Adrenal gland (tissue), 12 donors: ENCODE measurements around the gene CACNA1C. TPM values are rescaled to one million over a fixed set of nuclear protein-coding genes. Genes with fewer than 3 reads are reported as not detected.

ENCODE experiments used
- DNase-seq, 7 donors: peaks; one replicate each; pipeline ENCODE4 v3.0.0-alpha.2; 2019 to 2020
- H3K27ac ChIP-seq, 5 donors: fragments of 200-600 bp; sonication (generic) in 4 of 5; 1 replicate in 3 of 5; 2 replicates in 2 of 5; pipeline versions ENCODE4 v1.5.1 to v1.8.0; 2016 to 2020; ENCODE audit warnings: mild to moderate bottlenecking in 1 of 5
- H3K27me3 ChIP-seq: fragments of 200-600 bp; 2 replicates; pipeline ENCODE4 v1.8.0; 2021
- H3K36me3 ChIP-seq, 2 donors: fragments of 200-600 bp; replicated peaks in 1 of 2; 1 replicate in 1 of 2; 2 replicates in 1 of 2; pipeline versions ENCODE4 v1.5.1 to v1.8.0; 2018 to 2022
- H3K4me1 ChIP-seq, 2 donors: fragments of 200-600 bp; replicated peaks in 1 of 2; 1 replicate in 1 of 2; 2 replicates in 1 of 2; pipeline versions ENCODE4 v1.5.1 to v1.8.0; 2018 to 2021
- H3K4me3 ChIP-seq, 4 donors: fragments of 200-600 bp; sonication (generic) in 3 of 4; one replicate each; pipeline ENCODE4 v1.5.1; 2016 to 2018
- H3K9me3 ChIP-seq, 3 donors: fragments of 200-600 bp; sonication (generic) in 1 of 3; replicated peaks in 1 of 3; 1 replicate in 2 of 3; 2 replicates in 1 of 3; pipeline versions ENCODE4 v1.5.1 to v1.8.0; 2016 to 2021
- POLR2A ChIP-seq, 2 donors: fragments of 450-650 bp; IDR thresholded peaks; one replicate each; pipeline ENCODE4 v1.6.1; 2017; ENCODE audit warnings: antibody characterized with exemption in 2 of 2, mild to moderate bottlenecking in 2 of 2, moderate library complexity in 1 of 2
- WGBS, 4 donors: extraction: QIAGEN DNeasy Blood & Tissue Kit in 2 of 4; methylation state at CpG; one replicate each; pipeline versions ENCODE4 v1.1.5 to v1.1.7; 2013 to 2017; 5-methylcytosine and 5-hydroxymethylcytosine counted together
- intact Hi-C, 2 donors: fragments of 100-400 bp; cut with DNase I; formaldehyde crosslinking; loops; one replicate each; pipeline versions ENCODE4 v1.14.1 to v1.15.0; 2022 to 2023
- polyA plus RNA-seq, 3 donors: library from polyadenylated mRNA; stranded (reverse); fragments of 200-250 nt in 2 of 3; fragments of 350-450 nt in 1 of 3; fragmentation: Illumina TruSeq in 1 of 3; extraction: RNeasy Lipid Tissue Mini Kit (QIAGEN cat#74804) in 1 of 3; gene quantifications; one replicate each; pipeline ENCODE4 v1.2.3, GENCODE V29; 2013 to 2014
- total RNA-seq, 9 donors: library from RNA; depleted of rRNA in 4 of 9; stranded (reverse); fragments of >200 nt in 4 of 9; fragments of 120-200 nt in 1 of 9; fragmentation: NEBNext Ultra II Directional in 1 of 9; extraction: Animal tissue kit (Norgen Biotek cat#: 25700) in 1 of 9; gene quantifications; one replicate each; pipeline versions ENCODE4 v1.1.0 to v1.2.4, GENCODE V29; 2013 to 2023
- TF ChIP-seq, protein P1 (sequence below), 6 experiments: fragments of 450-650 bp in 4 of 6; fragments of 200-600 bp in 2 of 6; sonication (generic) in 1 of 6; IDR thresholded peaks; 1 replicate in 5 of 6; 2 replicates in 1 of 6; pipeline versions ENCODE4 v1.5.1 to v1.8.0; 2016 to 2021; ENCODE audit warnings: antibody characterized with exemption in 6 of 6, mild to moderate bottlenecking in 2 of 6, moderate library complexity in 1 of 6
- donor health status: healthy with polysubstance abuse.
- donor health status: Bipolar disorder and iron deficiency.
- donor health status: DM: yes; HTN: yes; CAD: no.
- donor health status: DM: no; HTN: no; CAD: no.
- donor health status: DM: no; HTN: no; CAD: no.
- donor health status: DM: yes; HTN: yes; CAD: no.

The CACNA1C gene
- total and polyA plus RNA-seq, 12 donors = 1.4 to 5.8 (median 3.5) TPM

DNA sequence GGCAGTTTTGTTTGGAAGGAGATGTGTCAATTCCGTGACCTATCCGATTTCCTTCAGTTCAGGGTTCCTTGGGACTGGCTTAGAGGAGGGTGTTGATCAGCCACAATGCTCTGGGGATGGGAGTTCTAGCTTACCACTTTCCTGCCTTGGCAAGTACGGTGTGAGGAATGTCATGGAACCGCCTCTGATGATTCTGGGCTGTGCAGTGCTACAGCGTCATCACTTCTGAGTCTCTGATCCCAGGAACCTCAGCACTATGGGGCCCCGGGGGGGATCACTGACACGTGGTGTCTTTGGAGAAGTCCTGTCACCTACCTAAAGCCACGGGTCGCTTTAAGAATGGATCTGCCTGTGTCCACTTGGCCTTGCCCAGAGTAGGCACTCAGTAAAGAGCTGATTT, 470.5 kb downstream of the CACNA1C start:
- DNase-seq = no peak
- intact Hi-C loops = no loop called here
- Histone ChIP-seq H3K4me3 (no peak overlapping the region), H3K9me3 (no peaks in the 10 kb centered on the region), H3K27ac (no peak overlapping the region), H3K4me1 (no peaks in the 10 kb centered on the region), H3K27me3 (no peaks in the 10 kb centered on the region), H3K36me3 (no peaks in the 10 kb centered on the region)
- TF ChIP-seq POLR2A (IDR thresholded peaks at IDR 0.05) = no peak
- TF ChIP-seq, protein P1, sequence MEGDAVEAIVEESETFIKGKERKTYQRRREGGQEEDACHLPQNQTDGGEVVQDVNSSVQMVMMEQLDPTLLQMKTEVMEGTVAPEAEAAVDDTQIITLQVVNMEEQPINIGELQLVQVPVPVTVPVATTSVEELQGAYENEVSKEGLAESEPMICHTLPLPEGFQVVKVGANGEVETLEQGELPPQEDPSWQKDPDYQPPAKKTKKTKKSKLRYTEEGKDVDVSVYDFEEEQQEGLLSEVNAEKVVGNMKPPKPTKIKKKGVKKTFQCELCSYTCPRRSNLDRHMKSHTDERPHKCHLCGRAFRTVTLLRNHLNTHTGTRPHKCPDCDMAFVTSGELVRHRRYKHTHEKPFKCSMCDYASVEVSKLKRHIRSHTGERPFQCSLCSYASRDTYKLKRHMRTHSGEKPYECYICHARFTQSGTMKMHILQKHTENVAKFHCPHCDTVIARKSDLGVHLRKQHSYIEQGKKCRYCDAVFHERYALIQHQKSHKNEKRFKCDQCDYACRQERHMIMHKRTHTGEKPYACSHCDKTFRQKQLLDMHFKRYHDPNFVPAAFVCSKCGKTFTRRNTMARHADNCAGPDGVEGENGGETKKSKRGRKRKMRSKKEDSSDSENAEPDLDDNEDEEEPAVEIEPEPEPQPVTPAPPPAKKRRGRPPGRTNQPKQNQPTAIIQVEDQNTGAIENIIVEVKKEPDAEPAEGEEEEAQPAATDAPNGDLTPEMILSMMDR (IDR thresholded peaks at IDR 0.05) = no peak
- 82 to 88% (median 87%) methylated on average over 9 of the region's 9 CpGs for WGBS, 4 donors

DNA sequence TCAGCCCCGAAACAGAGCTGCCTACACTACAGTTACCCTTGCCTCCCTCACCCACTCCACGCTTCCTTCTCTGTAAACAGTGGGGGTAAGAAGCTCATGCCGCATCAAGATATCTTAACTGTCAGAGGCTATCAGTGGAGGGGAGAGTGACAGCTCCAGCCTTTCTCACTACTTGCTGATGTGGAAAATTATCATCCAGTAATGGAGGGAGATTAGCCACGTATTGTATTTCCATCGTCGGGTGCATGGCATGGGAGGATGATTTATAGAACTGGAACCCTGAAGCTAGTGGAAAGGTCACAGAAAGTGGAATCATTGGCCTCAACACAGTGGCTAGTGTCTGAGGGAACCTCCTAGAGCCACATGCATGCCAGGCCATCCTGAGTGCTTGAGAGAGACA, 471.1 kb downstream of the CACNA1C start:
- no peaks in the 10 kb centered on the region for H3K9me3 ChIP-seq
- WGBS, 4 donors = 76 to 83% (median 81%) methylated on average over 6 of the region's 6 CpGs
- no peak overlapping the region for H3K27ac ChIP-seq
- no peak for DNase-seq
- no peaks in the 10 kb centered on the region for H3K36me3 ChIP-seq
- H3K4me1 ChIP-seq = no peaks in the 10 kb centered on the region
- H3K27me3 ChIP-seq = no peaks in the 10 kb centered on the region
- H3K4me3 ChIP-seq = no peak overlapping the region
- TF ChIP-seq POLR2A (IDR thresholded peaks at IDR 0.05) = no peak
- TF ChIP-seq, protein P1 (IDR thresholded peaks at IDR 0.05) = no peak
- intact Hi-C loops = no loop called here

GRCh38 chr12:2526371-2526770, 473.6 kb downstream of the CACNA1C start:
- TF ChIP-seq, protein P1 (IDR thresholded peaks at IDR 0.05) = no peak
- TF ChIP-seq POLR2A (IDR thresholded peaks at IDR 0.05) = no peak
- WGBS, 4 donors = 79 to 91% (median 84%) methylated on average over 6 of the region's 6 CpGs
- intact Hi-C loops = no loop called here

GRCh38 chr12:2528001-2528400, 475.2 kb downstream of the CACNA1C start:
- Histone ChIP-seq H3K27me3 (no peaks in the 10 kb centered on the region), H3K4me3 (no peak overlapping the region), H3K9me3 (no peaks in the 10 kb centered on the region), H3K4me1 (no peaks in the 10 kb centered on the region), H3K36me3 (no peaks in the 10 kb centered on the region), H3K27ac (peak overlapping the region in 1 of 5 donors; percentile 34)
- peak in 1 of 7 donors; percentile 37 for DNase-seq
- WGBS, 4 donors = 60 to 79% (median 68%) methylated on average over 4 of the region's 4 CpGs
- TF ChIP-seq, protein P1 (IDR thresholded peaks at IDR 0.05) = no peak
- no peak for TF ChIP-seq POLR2A (IDR thresholded peaks at IDR 0.05)
- intact Hi-C loops = no loop called here

More at GRCh38 chr12:2526371-2526770, 473.6 kb downstream of the CACNA1C start:
- Histone ChIP-seq H3K4me1 (no peaks in the 10 kb centered on the region), H3K27me3 (no peaks in the 10 kb centered on the region), H3K9me3 (no peaks in the 10 kb centered on the region), H3K4me3 (no peak overlapping the region), H3K36me3 (no peaks in the 10 kb centered on the region), H3K27ac (no peak overlapping the region)
- peak in 1 of 7 donors; percentile 13 for DNase-seq
